ENCODE data around the gene ZCCHC14.

ZCCHC14 gene

DNA sequence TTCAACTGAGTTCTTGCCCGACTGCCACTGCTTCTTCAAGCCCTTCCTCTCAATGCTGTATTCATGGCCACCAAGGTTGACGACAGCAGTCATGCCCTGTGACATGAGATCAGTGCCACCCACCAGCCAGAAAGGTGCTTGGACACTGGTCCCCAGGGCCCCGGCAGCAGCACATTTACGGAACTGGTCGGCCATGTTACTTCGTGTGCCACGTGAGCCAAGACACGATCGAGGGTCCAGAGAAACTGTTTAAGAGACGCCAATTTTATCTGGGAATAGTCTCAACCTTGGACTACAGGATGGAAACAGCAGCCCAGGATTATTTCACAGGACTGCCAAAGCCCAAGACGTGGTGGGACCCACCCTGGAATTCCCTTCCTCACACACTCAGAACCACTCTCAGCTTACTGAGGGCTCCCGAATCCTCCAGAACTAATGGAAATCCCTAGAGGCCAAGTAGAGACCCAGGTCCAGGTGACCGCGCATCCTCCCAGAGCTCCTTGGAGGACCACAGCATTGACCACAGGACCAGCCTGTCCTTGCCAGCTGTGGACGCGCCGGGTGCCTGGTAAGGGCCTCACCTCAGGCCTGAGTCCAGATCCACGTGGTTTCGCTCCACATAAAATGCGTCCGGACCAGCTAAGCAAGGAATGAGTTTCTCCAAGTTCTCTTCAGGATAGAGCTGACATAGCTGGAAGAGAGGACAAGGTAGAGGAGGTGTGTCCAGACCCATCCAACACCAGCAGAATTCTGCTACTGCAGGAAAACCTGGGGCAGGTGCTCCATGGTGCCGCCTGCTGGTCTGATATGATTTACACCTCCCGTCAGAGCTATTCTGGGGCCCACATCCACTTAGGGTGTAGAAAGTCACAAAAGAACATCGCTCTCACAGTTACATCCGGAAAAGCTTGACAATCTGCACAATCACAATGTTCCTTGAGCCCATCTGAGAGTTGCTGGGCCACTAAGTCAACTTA lies 72.5 kb downstream of the ZCCHC14 start:
- H3K4me1 ChIP-seq (ENCODE audit: control insufficient read depth in 1 of 2, insufficient read depth in 1 of 2, low read depth in 1 of 2, low read length in 1 of 2) = no peaks in the 10 kb centered on the region
- TF ChIP-seq, protein P1, sequence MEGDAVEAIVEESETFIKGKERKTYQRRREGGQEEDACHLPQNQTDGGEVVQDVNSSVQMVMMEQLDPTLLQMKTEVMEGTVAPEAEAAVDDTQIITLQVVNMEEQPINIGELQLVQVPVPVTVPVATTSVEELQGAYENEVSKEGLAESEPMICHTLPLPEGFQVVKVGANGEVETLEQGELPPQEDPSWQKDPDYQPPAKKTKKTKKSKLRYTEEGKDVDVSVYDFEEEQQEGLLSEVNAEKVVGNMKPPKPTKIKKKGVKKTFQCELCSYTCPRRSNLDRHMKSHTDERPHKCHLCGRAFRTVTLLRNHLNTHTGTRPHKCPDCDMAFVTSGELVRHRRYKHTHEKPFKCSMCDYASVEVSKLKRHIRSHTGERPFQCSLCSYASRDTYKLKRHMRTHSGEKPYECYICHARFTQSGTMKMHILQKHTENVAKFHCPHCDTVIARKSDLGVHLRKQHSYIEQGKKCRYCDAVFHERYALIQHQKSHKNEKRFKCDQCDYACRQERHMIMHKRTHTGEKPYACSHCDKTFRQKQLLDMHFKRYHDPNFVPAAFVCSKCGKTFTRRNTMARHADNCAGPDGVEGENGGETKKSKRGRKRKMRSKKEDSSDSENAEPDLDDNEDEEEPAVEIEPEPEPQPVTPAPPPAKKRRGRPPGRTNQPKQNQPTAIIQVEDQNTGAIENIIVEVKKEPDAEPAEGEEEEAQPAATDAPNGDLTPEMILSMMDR (IDR thresholded peaks at IDR 0.05) = no peak
- peaks cover 66% of the 10 kb centered on the region for H3K36me3 ChIP-seq
- H3K4me3 ChIP-seq (ENCODE audit: low read depth in 1 of 2, low read length in 1 of 2) = no peak overlapping the region
- no peak overlapping the region for H3K27ac ChIP-seq
- H3K27me3 ChIP-seq = no peaks in the 10 kb centered on the region
- no peaks in the 10 kb centered on the region for H3K9me3 ChIP-seq

DNA sequence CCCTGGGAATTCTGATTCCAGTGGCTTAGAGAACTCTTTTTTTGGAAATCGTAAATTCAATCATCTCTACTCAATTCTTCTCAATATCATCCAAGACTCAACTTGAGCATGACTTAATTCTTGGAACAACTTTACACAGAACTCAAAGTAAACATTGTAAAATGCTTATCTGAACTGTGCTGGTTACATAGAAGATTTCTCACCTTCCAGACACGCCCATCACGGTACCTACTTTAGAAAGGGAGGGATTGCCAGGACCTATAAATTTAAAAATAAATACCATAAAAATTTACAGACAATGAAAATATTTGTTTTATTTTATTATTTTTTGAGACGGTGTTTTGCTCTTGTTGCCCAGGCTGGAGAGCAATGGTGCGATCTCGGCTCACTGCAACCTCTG lies 74.2 kb downstream of the ZCCHC14 start:
- H3K9me3 ChIP-seq = no peaks in the 10 kb centered on the region
- no peaks in the 10 kb centered on the region for H3K27me3 ChIP-seq
- H3K4me3 ChIP-seq (ENCODE audit: low read depth in 1 of 2, low read length in 1 of 2) = no peak overlapping the region
- no peaks in the 10 kb centered on the region for H3K4me1 ChIP-seq (ENCODE audit: control insufficient read depth in 1 of 2, insufficient read depth in 1 of 2, low read depth in 1 of 2, low read length in 1 of 2)
- TF ChIP-seq, protein P1 (IDR thresholded peaks at IDR 0.05) = no peak
- no peak overlapping the region for H3K27ac ChIP-seq
- H3K36me3 ChIP-seq = peaks cover 73% of the 10 kb centered on the region

DNA sequence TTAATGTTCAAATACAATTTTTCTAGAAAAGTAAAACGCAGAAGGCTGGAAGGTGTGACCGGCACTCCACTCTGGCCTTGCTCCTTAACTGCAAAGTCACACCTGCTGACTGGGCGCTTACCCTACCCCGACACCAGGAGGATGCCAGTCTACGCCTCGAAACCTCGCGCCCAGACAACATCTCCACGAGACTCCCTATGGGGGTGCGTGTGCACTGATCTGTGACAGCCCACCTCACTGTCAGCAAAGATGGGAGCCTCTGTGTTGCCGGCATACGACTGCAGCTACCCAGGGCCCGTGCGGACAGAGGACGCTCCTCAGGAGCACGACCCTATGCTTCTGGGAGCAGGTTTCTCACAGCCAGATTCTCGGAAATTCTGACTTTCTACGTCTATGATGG lies 74.6 kb downstream of the ZCCHC14 start:
- Histone ChIP-seq H3K4me3 (ENCODE audit: low read depth in 1 of 2, low read length in 1 of 2) (no peak overlapping the region), H3K9me3 (no peaks in the 10 kb centered on the region), H3K36me3 (peaks cover 74% of the 10 kb centered on the region), H3K4me1 (ENCODE audit: control insufficient read depth in 1 of 2, insufficient read depth in 1 of 2, low read depth in 1 of 2, low read length in 1 of 2) (no peaks in the 10 kb centered on the region), H3K27ac (no peak overlapping the region), H3K27me3 (no peaks in the 10 kb centered on the region)
- TF ChIP-seq, protein P1 (IDR thresholded peaks at IDR 0.05) = no peak

DNA sequence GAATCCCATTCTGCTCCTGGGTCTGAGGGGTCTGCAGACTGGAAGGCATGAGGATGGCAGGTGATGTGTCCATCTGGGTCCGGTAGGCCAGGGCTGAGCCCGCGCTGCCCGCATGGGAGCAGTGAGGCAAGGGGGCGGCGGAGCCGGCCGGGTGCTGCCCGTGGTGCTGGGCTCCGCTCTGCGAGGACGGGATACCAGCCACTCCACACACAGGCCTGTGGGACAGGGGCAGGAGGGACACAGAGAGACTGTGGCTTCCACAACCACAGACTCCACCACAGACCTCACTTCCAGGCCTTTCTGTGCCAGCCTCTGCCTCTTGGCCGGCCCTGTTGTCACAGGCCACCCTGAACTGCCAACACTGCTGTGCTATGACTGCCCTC lies 75.3 kb downstream of the ZCCHC14 start:
- Histone ChIP-seq H3K4me1 (ENCODE audit: control insufficient read depth in 1 of 2, insufficient read depth in 1 of 2, low read depth in 1 of 2, low read length in 1 of 2) (no peaks in the 10 kb centered on the region), H3K9me3 (no peaks in the 10 kb centered on the region), H3K27ac (no peak overlapping the region), H3K4me3 (ENCODE audit: low read depth in 1 of 2, low read length in 1 of 2) (no peak overlapping the region), H3K27me3 (no peaks in the 10 kb centered on the region), H3K36me3 (peaks cover 75% of the 10 kb centered on the region)
- TF ChIP-seq, protein P1 (IDR thresholded peaks at IDR 0.05) = no peak

DNA sequence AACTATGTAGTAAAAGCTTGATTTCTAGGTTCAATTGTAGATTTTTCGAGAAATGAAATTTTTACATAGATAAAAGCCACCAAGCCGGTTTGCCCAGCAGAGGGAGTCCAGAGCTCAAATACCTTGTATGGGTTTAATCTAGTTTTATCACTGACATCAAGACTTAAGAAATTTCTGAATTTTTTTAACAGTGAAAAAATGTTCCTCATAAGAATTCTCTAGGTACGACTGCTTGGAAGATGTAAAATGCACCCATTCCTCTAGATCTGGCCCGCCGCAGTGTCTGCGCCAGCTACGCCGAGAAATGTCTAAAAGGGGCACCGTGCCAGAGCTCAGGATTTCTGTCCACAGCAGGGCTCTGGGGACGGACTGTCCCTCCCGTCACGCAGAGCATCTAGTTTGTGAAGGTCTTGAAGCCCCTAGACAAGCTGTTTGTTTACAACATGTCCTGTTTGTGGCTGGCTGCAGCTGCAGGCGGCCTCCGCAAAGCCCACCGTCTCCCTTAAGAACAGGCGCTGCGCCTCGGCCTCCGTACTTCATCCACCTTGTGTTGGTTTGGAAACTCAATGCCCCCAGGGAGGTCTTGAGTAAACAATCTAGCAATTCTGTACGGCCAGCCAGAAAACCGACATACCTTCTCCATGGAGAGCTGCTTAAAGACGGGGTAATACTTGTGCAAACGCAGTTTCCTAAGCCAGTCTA lies 75.8 kb downstream of the ZCCHC14 start:
- TF ChIP-seq, protein P1 (IDR thresholded peaks at IDR 0.05) = no peak
- H3K36me3 ChIP-seq = peaks cover 81% of the 10 kb centered on the region
- H3K9me3 ChIP-seq = no peaks in the 10 kb centered on the region
- H3K27me3 ChIP-seq = no peaks in the 10 kb centered on the region
- no peak overlapping the region for H3K4me3 ChIP-seq (ENCODE audit: low read depth in 1 of 2, low read length in 1 of 2)
- no peaks in the 10 kb centered on the region for H3K4me1 ChIP-seq (ENCODE audit: control insufficient read depth in 1 of 2, insufficient read depth in 1 of 2, low read depth in 1 of 2, low read length in 1 of 2)
- no peak overlapping the region for H3K27ac ChIP-seq

Data from neutrophil (primary cell).